Measurements from ENCODE around the gene PRMT2. TPM values are rescaled to one million over a fixed set of nuclear protein-coding genes. Genes with fewer than 3 reads are reported as not detected.

Gene PRMT2
- total RNA-seq, 2 donors from 2014 or later, result 73.6 to 87.1 TPM

DNA sequence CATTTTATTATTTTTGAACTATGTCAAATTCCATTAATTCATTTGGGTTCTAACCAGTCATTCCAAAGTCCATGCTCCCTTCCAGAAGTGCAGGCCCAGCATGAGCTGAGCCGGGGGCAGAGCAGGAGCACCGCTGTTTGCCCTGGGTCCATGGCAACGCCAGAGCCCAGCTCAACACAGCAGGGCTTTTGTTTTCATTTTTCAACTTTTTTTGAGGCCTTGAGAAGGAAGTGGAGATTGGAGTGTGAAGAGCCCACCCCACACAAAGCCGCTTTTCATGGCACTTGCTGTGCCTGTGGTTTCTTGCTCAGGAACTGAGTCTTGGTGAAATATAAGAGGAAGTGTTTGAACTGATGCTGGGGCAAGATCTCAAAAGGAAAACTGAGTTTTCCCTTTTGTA lies 13.2 kb upstream of the PRMT2 start:
- Histone ChIP-seq H3K27me3 (ENCODE audit: control insufficient read depth, insufficient read depth, low read length, poor library complexity, severe bottlenecking) (no peaks in the 10 kb centered on the region), H3K9ac (ENCODE audit: extremely low read depth, low read length, poor library complexity, severe bottlenecking) (no peak overlapping the region), H3K27ac (ENCODE audit: low read depth, low read length) (peak overlapping the region; percentile 94), H3K4me3 (ENCODE audit: low read length) (no peak overlapping the region), H3K9me3 (ENCODE audit: control insufficient read depth, low read length) (peaks cover 6% of the 10 kb centered on the region), H3K4me1 (ENCODE audit: control insufficient read depth, insufficient read depth, low read length) (no peaks in the 10 kb centered on the region), H3K36me3 (ENCODE audit: control insufficient read depth, insufficient read depth, low read length) (no peaks in the 10 kb centered on the region)
- Mint-ChIP-seq H3K9me3 (peaks cover 19% of the 10 kb centered on the region), H3K4me3 (no peak overlapping the region), H3K27ac (no peak overlapping the region), H3K36me3 (ENCODE audit: low read depth) (no peaks in the 10 kb centered on the region), H3K27me3 (ENCODE audit: insufficient read depth) (peaks cover 5% of the 10 kb centered on the region), H3K4me1 (peaks cover 10% of the 10 kb centered on the region)
- WGBS, 2 experiments (ENCODE audit: insufficient coverage in 1 of 2, insufficient read length in 1 of 2), result 60 to 64% methylated on average over 1 to 4 of the region's 4 CpGs
- no peak for DNase-seq
- TF ChIP-seq, protein P1, sequence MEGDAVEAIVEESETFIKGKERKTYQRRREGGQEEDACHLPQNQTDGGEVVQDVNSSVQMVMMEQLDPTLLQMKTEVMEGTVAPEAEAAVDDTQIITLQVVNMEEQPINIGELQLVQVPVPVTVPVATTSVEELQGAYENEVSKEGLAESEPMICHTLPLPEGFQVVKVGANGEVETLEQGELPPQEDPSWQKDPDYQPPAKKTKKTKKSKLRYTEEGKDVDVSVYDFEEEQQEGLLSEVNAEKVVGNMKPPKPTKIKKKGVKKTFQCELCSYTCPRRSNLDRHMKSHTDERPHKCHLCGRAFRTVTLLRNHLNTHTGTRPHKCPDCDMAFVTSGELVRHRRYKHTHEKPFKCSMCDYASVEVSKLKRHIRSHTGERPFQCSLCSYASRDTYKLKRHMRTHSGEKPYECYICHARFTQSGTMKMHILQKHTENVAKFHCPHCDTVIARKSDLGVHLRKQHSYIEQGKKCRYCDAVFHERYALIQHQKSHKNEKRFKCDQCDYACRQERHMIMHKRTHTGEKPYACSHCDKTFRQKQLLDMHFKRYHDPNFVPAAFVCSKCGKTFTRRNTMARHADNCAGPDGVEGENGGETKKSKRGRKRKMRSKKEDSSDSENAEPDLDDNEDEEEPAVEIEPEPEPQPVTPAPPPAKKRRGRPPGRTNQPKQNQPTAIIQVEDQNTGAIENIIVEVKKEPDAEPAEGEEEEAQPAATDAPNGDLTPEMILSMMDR (conservative IDR thresholded peaks at IDR 0.05), result no peak

- no peaks in the 10 kb centered on the region for H3K36me3 Mint-ChIP-seq (ENCODE audit: low read depth)
- peak overlapping the region; percentile 22 for H3K27ac ChIP-seq (ENCODE audit: low read depth, low read length)
- no peak overlapping the region for H3K4me3 ChIP-seq (ENCODE audit: low read length)
- H3K36me3 ChIP-seq (ENCODE audit: control insufficient read depth, insufficient read depth, low read length), result no peaks in the 10 kb centered on the region
- no peak for DNase-seq
- 91 to 93% methylated on average over 9 to 16 of the region's 16 CpGs for WGBS, 2 experiments (ENCODE audit: insufficient coverage in 1 of 2, insufficient read length in 1 of 2)
- H3K9ac ChIP-seq (ENCODE audit: extremely low read depth, low read length, poor library complexity, severe bottlenecking), result no peak overlapping the region
- peaks cover 19% of the 10 kb centered on the region for H3K9me3 Mint-ChIP-seq
- H3K4me3 Mint-ChIP-seq, result no peak overlapping the region
- TF ChIP-seq, protein P1 (conservative IDR thresholded peaks at IDR 0.05), result no peak
- H3K27me3 ChIP-seq (ENCODE audit: control insufficient read depth, insufficient read depth, low read length, poor library complexity, severe bottlenecking), result no peaks in the 10 kb centered on the region
- no peaks in the 10 kb centered on the region for H3K4me1 ChIP-seq (ENCODE audit: control insufficient read depth, insufficient read depth, low read length)
- H3K4me1 Mint-ChIP-seq, result peaks cover 10% of the 10 kb centered on the region
- H3K9me3 ChIP-seq (ENCODE audit: control insufficient read depth, low read length), result peaks cover 6% of the 10 kb centered on the region
- H3K27ac Mint-ChIP-seq, result no peak overlapping the region
- peaks cover 5% of the 10 kb centered on the region for H3K27me3 Mint-ChIP-seq (ENCODE audit: insufficient read depth)
Observed at GRCh38 chr21:46624050-46624449, 11.4 kb upstream of the PRMT2 start.

DNA sequence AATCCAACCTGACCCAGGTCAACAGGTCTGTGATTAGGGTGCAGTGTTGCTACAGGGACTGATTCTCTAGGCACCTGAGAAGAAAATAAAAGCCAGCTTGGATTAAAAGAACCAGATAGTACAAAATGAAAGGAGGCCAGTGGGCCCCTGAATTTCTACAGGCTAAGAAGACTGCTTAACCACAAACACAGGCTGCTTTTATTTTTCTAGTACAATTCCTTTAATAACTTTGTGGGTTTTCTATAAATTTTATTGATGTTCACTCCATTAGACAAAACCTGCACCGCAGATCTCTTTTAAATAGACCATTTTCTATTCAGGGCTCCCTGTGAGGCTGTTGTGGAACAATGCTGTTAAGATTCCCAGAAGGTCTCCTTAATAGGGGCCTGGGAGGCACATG lies 9.7 kb upstream of the PRMT2 start:
- H3K9ac ChIP-seq (ENCODE audit: extremely low read depth, low read length, poor library complexity, severe bottlenecking), result no peak overlapping the region
- TF ChIP-seq, protein P1 (conservative IDR thresholded peaks at IDR 0.05), result no peak
- H3K4me3 Mint-ChIP-seq, result no peak overlapping the region
- no peaks in the 10 kb centered on the region for H3K36me3 Mint-ChIP-seq (ENCODE audit: low read depth)
- peaks cover 19% of the 10 kb centered on the region for H3K9me3 Mint-ChIP-seq
- peaks cover 4% of the 10 kb centered on the region for H3K27me3 Mint-ChIP-seq (ENCODE audit: insufficient read depth)
- H3K9me3 ChIP-seq (ENCODE audit: control insufficient read depth, low read length), result peaks cover 6% of the 10 kb centered on the region
- H3K27me3 ChIP-seq (ENCODE audit: control insufficient read depth, insufficient read depth, low read length, poor library complexity, severe bottlenecking), result no peaks in the 10 kb centered on the region
- H3K27ac Mint-ChIP-seq, result no peak overlapping the region
- no peak overlapping the region for H3K27ac ChIP-seq (ENCODE audit: low read depth, low read length)
- H3K4me1 ChIP-seq (ENCODE audit: control insufficient read depth, insufficient read depth, low read length), result no peaks in the 10 kb centered on the region
- no peak for DNase-seq
- H3K36me3 ChIP-seq (ENCODE audit: control insufficient read depth, insufficient read depth, low read length), result no peaks in the 10 kb centered on the region
- WGBS, 2 experiments (ENCODE audit: insufficient coverage in 1 of 2, insufficient read length in 1 of 2), result 92% methylated on average over 1 of the region's 1 CpG; no CpG with 5 or more reads in 1 of the 2 experiments
- H3K4me3 ChIP-seq (ENCODE audit: low read length), result no peak overlapping the region
- peaks cover 5% of the 10 kb centered on the region for H3K4me1 Mint-ChIP-seq

Measured in endodermal cell (in vitro differentiated cells).